Progenitor cell of endocrine pancreas (in vitro differentiated cells): ENCODE results near the gene PRKCG. TPM values are rescaled to one million over a fixed set of nuclear protein-coding genes. Genes with fewer than 3 reads are reported as not detected.
"Not testable (repeated sequence)": the region's sequence is repeated elsewhere in the genome, so short reads cannot be mapped to it uniquely, and the experiment has no call there.

Experiments used
- DNase-seq: peaks from one replicate; pipeline ENCODE4 v3.0.0; 2021; ENCODE audit warnings: low spot score; ENCODE audit not compliant: unreplicated experiment
- H3K27ac Mint-ChIP-seq: 2 replicates; pipeline ENCODE4 v1.8.0; 2021; ENCODE audit warnings: mild to moderate bottlenecking, moderate library complexity, mixed read lengths
- H3K27me3 Mint-ChIP-seq: 2 replicates; pipeline ENCODE4 v1.8.0; 2021; ENCODE audit warnings: mixed read lengths
- H3K36me3 Mint-ChIP-seq: 2 replicates; pipeline ENCODE4 v1.8.0; 2022; ENCODE audit warnings: mixed read lengths; ENCODE audit not compliant: insufficient read depth
- H3K4me1 Mint-ChIP-seq: 2 replicates; pipeline ENCODE4 v1.8.0; 2021; ENCODE audit warnings: low read depth, mixed read lengths
- H3K4me3 Mint-ChIP-seq: 2 replicates; pipeline ENCODE4 v1.8.0; 2021; ENCODE audit warnings: low read depth, mild to moderate bottlenecking, moderate library complexity, mixed read lengths
- H3K9me3 Mint-ChIP-seq: 2 replicates; pipeline ENCODE4 v1.8.0; 2021; ENCODE audit warnings: low read depth, mixed read lengths
- total RNA-seq: library from RNA; stranded (reverse); gene quantifications from 2 replicates; pipeline ENCODE4 v1.2.1, GENCODE V29; 2021
- TF ChIP-seq, protein P1 (sequence below): fragments of 200-600 bp; sonication (generic); IDR thresholded peaks from one replicate; pipeline ENCODE4 v1.5.0; 2021; ENCODE audit warnings: antibody characterized with exemption, mild to moderate bottlenecking; ENCODE audit not compliant: unreplicated experiment

Gene PRKCG
- total RNA-seq, 1 donor from 2014 or later: 8.4 TPM

DNA sequence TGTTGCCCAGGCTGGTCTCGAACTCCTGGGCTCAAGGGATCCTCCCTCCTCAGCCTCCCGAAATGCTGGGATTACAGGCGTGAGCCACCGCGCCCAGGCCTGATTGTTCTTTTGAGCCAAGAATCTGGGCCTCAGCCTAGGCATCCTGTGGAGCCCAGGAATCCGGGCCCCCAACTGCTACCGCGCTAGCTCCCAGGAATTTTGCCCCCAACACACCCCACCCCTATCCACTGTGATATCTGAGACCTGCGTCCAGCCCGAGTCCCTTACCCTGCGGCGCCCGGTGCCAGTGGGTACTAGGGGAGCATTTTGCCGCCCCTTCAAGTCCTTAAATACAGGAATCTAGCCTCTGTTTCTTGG, 15.2 kb upstream of the PRKCG start:
- Mint-ChIP-seq H3K4me1 (peaks cover 55% of the 10 kb centered on the region), H3K27ac (peak overlapping the region; percentile 97), H3K27me3 (no peaks in the 10 kb centered on the region), H3K4me3 (peak overlapping the region; percentile 72), H3K9me3 (no peaks in the 10 kb centered on the region), H3K36me3 (peaks cover 6% of the 10 kb centered on the region)
- no peak for DNase-seq
- TF ChIP-seq, protein P1, sequence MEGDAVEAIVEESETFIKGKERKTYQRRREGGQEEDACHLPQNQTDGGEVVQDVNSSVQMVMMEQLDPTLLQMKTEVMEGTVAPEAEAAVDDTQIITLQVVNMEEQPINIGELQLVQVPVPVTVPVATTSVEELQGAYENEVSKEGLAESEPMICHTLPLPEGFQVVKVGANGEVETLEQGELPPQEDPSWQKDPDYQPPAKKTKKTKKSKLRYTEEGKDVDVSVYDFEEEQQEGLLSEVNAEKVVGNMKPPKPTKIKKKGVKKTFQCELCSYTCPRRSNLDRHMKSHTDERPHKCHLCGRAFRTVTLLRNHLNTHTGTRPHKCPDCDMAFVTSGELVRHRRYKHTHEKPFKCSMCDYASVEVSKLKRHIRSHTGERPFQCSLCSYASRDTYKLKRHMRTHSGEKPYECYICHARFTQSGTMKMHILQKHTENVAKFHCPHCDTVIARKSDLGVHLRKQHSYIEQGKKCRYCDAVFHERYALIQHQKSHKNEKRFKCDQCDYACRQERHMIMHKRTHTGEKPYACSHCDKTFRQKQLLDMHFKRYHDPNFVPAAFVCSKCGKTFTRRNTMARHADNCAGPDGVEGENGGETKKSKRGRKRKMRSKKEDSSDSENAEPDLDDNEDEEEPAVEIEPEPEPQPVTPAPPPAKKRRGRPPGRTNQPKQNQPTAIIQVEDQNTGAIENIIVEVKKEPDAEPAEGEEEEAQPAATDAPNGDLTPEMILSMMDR: no peak

DNA sequence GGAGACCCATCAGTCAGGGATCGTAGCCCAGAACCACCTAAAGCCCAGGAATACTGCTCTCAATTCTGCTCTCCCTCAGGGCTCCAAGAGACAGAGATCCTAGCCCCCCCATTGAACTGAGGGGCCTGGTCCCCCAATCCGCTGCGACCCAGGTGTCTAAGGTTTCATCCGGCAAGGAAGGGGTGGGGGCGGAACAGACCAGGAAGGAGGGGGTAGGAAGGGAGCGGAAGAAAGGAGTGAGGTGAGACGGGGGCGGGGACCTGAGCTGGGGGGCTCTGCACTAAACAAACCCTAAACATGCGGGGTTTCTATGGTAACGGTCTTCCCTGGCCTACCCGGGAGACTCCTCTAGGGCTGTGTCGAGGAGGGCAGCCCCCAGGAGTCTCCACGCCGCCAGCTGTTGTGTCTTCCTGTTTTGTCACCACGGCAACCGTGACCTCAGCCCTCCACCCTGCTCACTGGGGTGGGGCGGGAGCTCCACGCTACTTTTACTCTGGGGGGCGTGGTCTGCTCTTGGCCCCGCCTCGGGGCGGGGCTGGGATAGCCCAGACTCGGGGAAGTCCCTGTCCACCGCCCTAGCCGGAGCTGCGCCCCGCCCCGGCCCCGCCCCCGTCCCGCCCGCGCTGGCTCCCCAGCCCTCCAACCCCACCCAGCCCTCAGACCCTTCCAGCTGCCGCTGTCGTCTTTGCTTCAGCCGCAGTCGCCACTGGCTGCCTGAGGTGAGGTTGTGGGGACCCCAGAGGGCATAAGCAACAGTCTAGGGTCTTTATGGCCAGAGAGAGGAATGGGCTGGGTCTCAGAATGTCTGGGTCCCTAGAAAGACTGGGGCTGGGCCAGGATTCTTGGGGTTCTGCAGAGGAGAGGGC, 14.5 kb upstream of the PRKCG start, which contains the start of gene MYADM:
Gene MYADM, plus strand, starts transcription at position 659 of the 866 bp plus-strand sequence. CDS start 5,647 bp downstream, outside the sequence.
- Mint-ChIP-seq H3K4me3 (peak within 1 kb of the TSS; percentile 94), H3K36me3 (peaks cover 6% of the 10 kb centered on the region), H3K9me3 (no peaks in the 10 kb centered on the region), H3K27ac (peak within 1 kb of the TSS; percentile 98), H3K4me1 (peaks cover 55% of the 10 kb centered on the region), H3K27me3 (no peaks in the 10 kb centered on the region)
- DNase-seq: peak; percentile 99
- TF ChIP-seq, protein P1: no peak

DNA sequence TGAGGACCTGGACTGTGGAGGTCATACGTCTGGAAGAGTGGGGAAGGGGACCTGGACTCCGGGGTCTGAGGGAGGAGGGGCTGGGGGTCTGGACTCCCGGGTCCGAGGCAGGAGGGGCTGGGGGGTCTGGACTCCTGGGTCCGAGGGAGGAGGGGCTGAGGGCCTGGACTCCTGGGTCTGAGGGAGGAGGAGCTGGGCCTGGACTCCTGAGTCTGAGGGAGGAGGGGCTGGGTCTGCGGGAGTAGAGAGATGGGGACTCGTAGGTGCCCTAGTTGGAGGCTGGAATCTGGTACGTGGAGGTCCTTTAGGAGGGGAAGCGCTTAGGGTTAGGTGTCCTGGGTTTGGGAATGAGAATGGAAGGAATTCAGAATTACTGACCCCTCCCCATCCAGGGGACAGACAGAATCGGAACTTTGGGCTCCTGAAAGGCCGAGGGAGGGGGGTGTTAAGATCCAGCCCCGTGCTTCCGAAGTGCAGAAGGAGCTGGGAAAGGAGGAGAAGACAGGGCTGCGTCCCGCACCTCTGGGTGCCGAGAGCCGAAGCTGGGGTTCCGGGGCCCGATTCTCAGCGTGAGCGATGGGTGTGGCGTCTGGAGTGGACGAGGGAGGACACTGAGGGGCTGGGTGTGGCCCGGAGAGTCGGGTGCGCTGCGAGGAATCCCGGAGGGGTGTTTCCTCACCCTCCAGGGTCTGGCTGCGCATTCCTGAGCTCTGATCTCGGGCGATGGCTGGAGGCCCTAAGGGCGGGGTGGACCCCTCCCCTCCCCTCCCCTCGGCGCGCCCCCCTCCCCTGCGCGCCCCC, 13.7 kb upstream of the PRKCG start:
- H3K4me3 Mint-ChIP-seq: peak overlapping the region; percentile 94
- peaks cover 54% of the 10 kb centered on the region for H3K4me1 Mint-ChIP-seq
- H3K27ac Mint-ChIP-seq: peak overlapping the region; percentile 98
- TF ChIP-seq, protein P1: no peak
- peaks cover 9% of the 10 kb centered on the region for H3K36me3 Mint-ChIP-seq
- H3K9me3 Mint-ChIP-seq: no peaks in the 10 kb centered on the region
- no peak for DNase-seq
- no peaks in the 10 kb centered on the region for H3K27me3 Mint-ChIP-seq

DNA sequence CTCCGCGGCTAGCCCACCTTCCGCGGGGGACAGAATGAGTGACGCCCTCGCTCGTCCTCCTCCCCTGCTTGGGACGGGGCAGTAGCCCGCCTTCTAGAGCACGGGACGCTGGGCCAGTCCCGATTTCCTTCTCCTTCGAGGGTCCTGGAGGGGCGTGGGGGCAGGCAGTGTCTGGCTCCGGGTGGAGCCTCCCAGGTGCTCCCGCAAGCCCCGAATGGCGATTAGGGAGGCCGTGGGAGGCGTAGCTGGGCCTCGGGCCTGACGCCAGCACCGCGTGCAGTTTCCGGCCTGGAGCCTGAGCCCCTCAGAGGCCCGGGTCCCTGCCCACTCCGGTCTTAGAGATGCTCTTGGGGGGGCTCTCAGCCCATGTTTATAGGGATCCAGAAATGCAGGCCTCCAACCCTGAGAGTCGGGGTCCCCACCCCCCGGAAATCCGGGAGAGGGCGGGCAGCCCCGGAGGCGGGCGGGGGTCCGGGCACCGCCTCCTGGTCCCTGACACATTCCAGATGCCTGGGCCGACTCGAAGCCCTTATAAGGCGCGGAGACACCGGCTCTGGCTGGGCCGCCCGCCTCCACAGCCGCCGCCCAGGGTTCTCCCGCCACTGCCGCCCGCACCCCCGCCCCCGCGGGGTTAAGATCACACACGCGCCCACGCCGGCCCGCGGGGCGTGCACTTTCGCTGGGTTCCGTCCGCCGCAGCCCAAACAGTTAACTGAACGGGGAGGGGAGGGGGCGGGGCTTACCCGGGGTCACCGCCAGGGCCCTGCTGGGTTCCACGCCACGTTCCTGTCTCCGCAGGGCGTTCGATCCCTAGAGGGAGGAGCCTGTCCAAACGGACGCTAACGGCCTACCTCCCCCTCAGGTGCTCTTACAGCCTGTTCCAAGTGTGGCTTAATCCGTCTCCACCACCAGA, 12.8 kb upstream of the PRKCG start:
- H3K27ac Mint-ChIP-seq: peak overlapping the region; percentile 96
- peak overlapping the region; percentile 83 for H3K4me3 Mint-ChIP-seq
- H3K9me3 Mint-ChIP-seq: no peaks in the 10 kb centered on the region
- H3K4me1 Mint-ChIP-seq: peaks cover 49% of the 10 kb centered on the region
- H3K27me3 Mint-ChIP-seq: no peaks in the 10 kb centered on the region
- DNase-seq: peak; percentile 84
- TF ChIP-seq, protein P1: peak; percentile 43
- H3K36me3 Mint-ChIP-seq: peaks cover 12% of the 10 kb centered on the region

DNA sequence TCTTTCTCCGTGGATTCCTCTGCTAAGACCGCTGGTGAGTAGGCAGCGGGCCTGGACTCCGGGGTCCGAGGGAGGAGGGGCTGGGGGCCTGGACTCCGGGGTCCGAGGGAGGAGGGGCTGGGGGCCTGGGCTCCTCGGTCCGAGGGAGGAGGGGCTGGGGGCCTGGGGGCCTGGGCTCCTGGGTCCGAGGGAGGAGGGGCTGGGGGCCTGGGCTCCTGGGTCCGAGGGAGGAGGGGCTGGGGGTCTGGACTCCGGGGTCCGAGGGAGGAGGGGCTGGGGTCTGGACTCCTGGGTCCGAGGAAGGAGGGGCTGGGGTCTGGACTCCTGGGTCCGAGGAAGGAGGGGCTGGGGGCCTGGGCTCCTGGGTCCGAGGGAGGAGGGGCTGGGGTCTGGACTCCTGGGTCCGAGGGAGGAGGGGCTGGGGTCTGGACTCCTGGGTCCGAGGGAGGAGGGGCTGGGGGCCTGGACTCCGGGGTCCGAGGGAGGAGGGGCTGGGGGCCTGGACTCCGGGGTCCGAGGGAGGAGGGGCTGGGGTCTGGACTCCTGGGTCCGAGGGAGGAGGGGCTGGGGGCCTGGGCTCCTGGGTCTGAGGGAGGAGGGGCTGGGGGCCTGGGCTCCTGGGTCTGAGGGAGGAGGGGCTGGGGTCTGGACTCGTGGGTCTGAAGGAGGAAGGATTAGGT, 12.1 kb upstream of the PRKCG start:
- H3K27me3 Mint-ChIP-seq, DNase-seq, H3K9me3 Mint-ChIP-seq: not testable (repeated sequence)
- H3K4me1 Mint-ChIP-seq: peaks cover 41% of the 10 kb centered on the region
- peak overlapping the region; percentile 96 for H3K27ac Mint-ChIP-seq
- H3K36me3 Mint-ChIP-seq: peaks cover 17% of the 10 kb centered on the region
- H3K4me3 Mint-ChIP-seq: peak overlapping the region; percentile 83
